OCI-LY3 (cell line): ENCODE data around the gene GLRX.

ENCODE experiments used
- CTCF ChIP-seq: fragments of 200-600, 300-600 bp; sonication (generic); IDR thresholded peaks from 2 replicates; pipeline ENCODE4 v1.5.1; 2014; ENCODE audit warnings: antibody characterized with exemption, low read length, low read depth
- EZH2phosphoT487 ChIP-seq: fragments of 200-600 bp; shearing (Covaris generic); IDR thresholded peaks from 2 replicates; pipeline ENCODE4 v1.6.1; 2018; ENCODE audit warnings: antibody characterized with exemption, mixed run types, low read depth

GRCh38 chr5:95838556-95838955 is 16.0 kb upstream of the GLRX start:
- TF ChIP-seq CTCF (no peak), EZH2phosphoT487 (no peak)
